H1 (cell line): ENCODE data around the gene CLP1. TPM values are rescaled to one million over a fixed set of nuclear protein-coding genes. Genes with fewer than 3 reads are reported as not detected.

Experiments used
- CBX5 ChIP-seq: fragments of 300-800, 300-1000 bp; sonication (generic); IDR thresholded peaks from 2 replicates; pipeline ENCODE4 v1.7.1; 2016; ENCODE audit warnings: antibody characterized with exemption, low read length, low read depth
- CREB1 ChIP-seq: IDR thresholded peaks from 2 replicates; pipeline ENCODE4 v1.6.1; 2012; ENCODE audit warnings: inconsistent platforms
- E2F6 ChIP-seq: IDR thresholded peaks from 2 replicates; pipeline ENCODE4 v1.6.1; 2012; ENCODE audit warnings: inconsistent platforms
- JUN ChIP-seq: IDR thresholded peaks from 2 replicates; pipeline ENCODE4 v1.6.1; 2011; ENCODE audit warnings: low read depth, mild to moderate bottlenecking, improper control_type of control experiment, low read length
- JUND ChIP-seq: IDR thresholded peaks from 2 replicates; pipeline ENCODE4 v1.6.1; 2011; ENCODE audit warnings: mild to moderate bottlenecking, improper control_type of control experiment, low read length
- KDM4A ChIP-seq: IDR thresholded peaks from one replicate; pipeline ENCODE4 v1.7.1; 2012; ENCODE audit warnings: low read depth, mild to moderate bottlenecking, moderate library complexity, low read length, inconsistent platforms; ENCODE audit not compliant: severe bottlenecking
- NANOG ChIP-seq: IDR thresholded peaks from 2 replicates; pipeline ENCODE4 v1.6.1; 2011; ENCODE audit warnings: low read length, low read depth, mild to moderate bottlenecking, inconsistent platforms; ENCODE audit not compliant: insufficient read depth, poor library complexity, severe bottlenecking
- NRF1 ChIP-seq: IDR thresholded peaks from 2 replicates; pipeline ENCODE4 v1.6.1; 2011; ENCODE audit warnings: mild to moderate bottlenecking, low read depth, low read length, improper control_type of control experiment
- POLR2AphosphoS5 ChIP-seq: IDR thresholded peaks from 2 replicates; pipeline ENCODE4 v1.6.1; 2011; ENCODE audit warnings: low read depth, low read length
- POU5F1 ChIP-seq: IDR thresholded peaks from 2 replicates; pipeline ENCODE4 v1.6.1; 2011; ENCODE audit warnings: low read depth, mild to moderate bottlenecking, low read length, moderate library complexity
- RAD21 ChIP-seq, 2 experiments: IDR thresholded peaks in 1 of 2; conservative IDR thresholded peaks in 1 of 2; 2 replicates each; pipeline ENCODE4 v1.6.1; 2011; ENCODE audit warnings: low read depth in 2 of 2, low read length in 2 of 2, improper control_type of control experiment in 1 of 2, inconsistent platforms in 1 of 2, mild to moderate bottlenecking in 1 of 2, moderate library complexity in 1 of 2
- RFX5 ChIP-seq: IDR thresholded peaks from 2 replicates; pipeline ENCODE4 v1.6.1; 2011; ENCODE audit warnings: low read depth, low read length, improper control_type of control experiment, borderline replicate concordance
- RXRA ChIP-seq: IDR thresholded peaks from 2 replicates; pipeline ENCODE4 v1.6.1; 2011; ENCODE audit warnings: low read depth, mild to moderate bottlenecking, low read length, moderate library complexity; ENCODE audit not compliant: insufficient read depth
- SIX5 ChIP-seq: IDR thresholded peaks from 2 replicates; pipeline ENCODE4 v1.6.1; 2011; ENCODE audit warnings: mild to moderate bottlenecking, low read depth, low read length
- SP1 ChIP-seq: IDR thresholded peaks from 2 replicates; pipeline ENCODE4 v1.6.1; 2011; ENCODE audit warnings: low read depth, low read length
- SP2 ChIP-seq: IDR thresholded peaks from 2 replicates; pipeline ENCODE4 v1.6.1; 2012; ENCODE audit warnings: mild to moderate bottlenecking, low read length, inconsistent platforms
- SP4 ChIP-seq: IDR thresholded peaks from 2 replicates; pipeline ENCODE4 v1.6.1; 2012; ENCODE audit warnings: low read length, inconsistent platforms
- TAF1 ChIP-seq: IDR thresholded peaks from 2 replicates; pipeline ENCODE4 v1.6.1; 2011; ENCODE audit warnings: mild to moderate bottlenecking, low read depth, low read length
- TBP ChIP-seq: IDR thresholded peaks from 2 replicates; pipeline ENCODE4 v1.6.1; 2011; ENCODE audit warnings: low read depth, low read length, improper control_type of control experiment
- TCF12 ChIP-seq: IDR thresholded peaks from 2 replicates; pipeline ENCODE4 v1.6.1; 2011; ENCODE audit warnings: low read depth, mild to moderate bottlenecking, low read length
- polyA plus RNA-seq, 7 experiments: library from polyadenylated mRNA; depleted of rRNA in 3 of 7; stranded (reverse) in 5 of 7; unstranded in 2 of 7; fragments of >200 nt in 5 of 7; fragments of 200-250 nt in 2 of 7; gene quantifications; 1 replicate in 5 of 7; 2 replicates in 1 of 7; 4 replicates in 1 of 7; pipeline versions ENCODE4 v1.2.1 to v1.2.3, GENCODE V29; 2011 to 2013; ENCODE audit warnings: missing spikeins in 2 of 7, mixed read lengths in 2 of 7
- total RNA-seq: library from RNA; stranded (reverse); fragmentation: NEBNext Ultra II Directional; extraction: Animal tissue kit (Norgen Biotek cat#: 25700); gene quantifications from 2 replicates; pipeline ENCODE4 v1.2.1, GENCODE V29; 2021
- TF ChIP-seq, protein P1 (sequence below), 3 experiments: IDR thresholded peaks; 1 replicate in 2 of 3; 2 replicates in 1 of 3; pipeline versions ENCODE4 v1.5.1 to v1.6.1; 2011; ENCODE audit warnings: low read length in 3 of 3, mild to moderate bottlenecking in 3 of 3, inconsistent platforms in 2 of 3, low read depth in 1 of 3, moderate library complexity in 1 of 3; ENCODE audit not compliant: insufficient read depth in 1 of 3; ENCODE audit errors: control extremely low read depth in 1 of 3
- TF ChIP-seq, protein P2 (sequence below): IDR thresholded peaks from 2 replicates; pipeline ENCODE4 v1.6.1; 2011; ENCODE audit warnings: low read length, improper control_type of control experiment

CLP1 gene
- total and polyA plus RNA-seq, 2 of the 8 experiments (the other 6 are each of a cell fraction or from before 2014, with no cell fraction given): 29.4 to 29.9 TPM

DNA sequence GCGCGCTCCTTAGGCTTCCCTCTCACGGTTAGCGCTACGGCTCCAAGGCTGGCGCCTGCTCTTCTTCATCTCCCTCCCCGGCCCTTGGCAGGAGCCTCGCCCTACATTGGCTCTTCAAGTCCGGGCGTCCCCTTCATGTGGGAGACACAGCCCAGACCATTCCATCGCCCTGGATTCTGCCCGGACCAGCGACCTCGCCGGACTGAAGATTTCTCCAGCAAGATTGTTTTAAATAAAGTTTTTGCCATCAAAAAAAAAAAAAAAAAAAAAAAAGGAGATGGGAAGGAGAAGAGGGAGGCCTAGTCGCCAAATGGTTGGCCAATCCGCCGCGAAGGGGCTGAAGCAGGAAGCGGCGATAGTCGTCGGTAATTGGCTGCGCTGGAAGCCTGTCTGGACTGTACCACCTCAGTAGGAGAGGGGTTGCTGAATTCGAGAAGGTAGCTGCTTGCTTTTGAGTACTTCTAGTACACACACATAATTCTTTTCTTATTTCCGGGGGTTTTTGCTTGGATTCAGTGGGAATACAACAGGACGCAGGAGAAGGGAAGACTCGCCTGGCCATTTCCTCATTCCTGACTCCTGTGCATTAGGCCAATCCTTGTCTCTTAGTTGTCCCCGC lies 9.7 kb downstream of the CLP1 start (continued):
- TF ChIP-seq TCF12: no peak
- no peak for TF ChIP-seq NRF1
- TF ChIP-seq TBP: peak; percentile 53
- no peak for TF ChIP-seq NANOG
- TF ChIP-seq, protein P1, sequence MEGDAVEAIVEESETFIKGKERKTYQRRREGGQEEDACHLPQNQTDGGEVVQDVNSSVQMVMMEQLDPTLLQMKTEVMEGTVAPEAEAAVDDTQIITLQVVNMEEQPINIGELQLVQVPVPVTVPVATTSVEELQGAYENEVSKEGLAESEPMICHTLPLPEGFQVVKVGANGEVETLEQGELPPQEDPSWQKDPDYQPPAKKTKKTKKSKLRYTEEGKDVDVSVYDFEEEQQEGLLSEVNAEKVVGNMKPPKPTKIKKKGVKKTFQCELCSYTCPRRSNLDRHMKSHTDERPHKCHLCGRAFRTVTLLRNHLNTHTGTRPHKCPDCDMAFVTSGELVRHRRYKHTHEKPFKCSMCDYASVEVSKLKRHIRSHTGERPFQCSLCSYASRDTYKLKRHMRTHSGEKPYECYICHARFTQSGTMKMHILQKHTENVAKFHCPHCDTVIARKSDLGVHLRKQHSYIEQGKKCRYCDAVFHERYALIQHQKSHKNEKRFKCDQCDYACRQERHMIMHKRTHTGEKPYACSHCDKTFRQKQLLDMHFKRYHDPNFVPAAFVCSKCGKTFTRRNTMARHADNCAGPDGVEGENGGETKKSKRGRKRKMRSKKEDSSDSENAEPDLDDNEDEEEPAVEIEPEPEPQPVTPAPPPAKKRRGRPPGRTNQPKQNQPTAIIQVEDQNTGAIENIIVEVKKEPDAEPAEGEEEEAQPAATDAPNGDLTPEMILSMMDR (IDR thresholded peaks at IDR 0.05; ENCODE audit: control extremely low read depth in 1 of 3, insufficient read depth in 1 of 3, low read depth in 1 of 3, low read length in 3 of 3): no peak
- TF ChIP-seq JUN: no peak
- no peak for TF ChIP-seq CBX5
- peak; percentile 34 for TF ChIP-seq SIX5
- no peak for TF ChIP-seq RFX5
- peak; percentile 77 for TF ChIP-seq TAF1
- no peak for TF ChIP-seq E2F6
- no peak for TF ChIP-seq RAD21 (IDR thresholded peaks at IDR 0.05 in 1 of 2, conservative IDR thresholded peaks at IDR 0.05 in 1 of 2; ENCODE audit: low read depth in 2 of 2, low read length in 2 of 2)
- TF ChIP-seq SP1: peak; percentile 96
- no peak; the same call in 1 of the 2 replicates for TF ChIP-seq POLR2AphosphoS5
- TF ChIP-seq KDM4A: peak; percentile 51
- TF ChIP-seq SP2: peak; percentile 71
- TF ChIP-seq, protein P2, sequence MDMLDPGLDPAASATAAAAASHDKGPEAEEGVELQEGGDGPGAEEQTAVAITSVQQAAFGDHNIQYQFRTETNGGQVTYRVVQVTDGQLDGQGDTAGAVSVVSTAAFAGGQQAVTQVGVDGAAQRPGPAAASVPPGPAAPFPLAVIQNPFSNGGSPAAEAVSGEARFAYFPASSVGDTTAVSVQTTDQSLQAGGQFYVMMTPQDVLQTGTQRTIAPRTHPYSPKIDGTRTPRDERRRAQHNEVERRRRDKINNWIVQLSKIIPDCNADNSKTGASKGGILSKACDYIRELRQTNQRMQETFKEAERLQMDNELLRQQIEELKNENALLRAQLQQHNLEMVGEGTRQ: no peak
- TF ChIP-seq RXRA: no peak
- TF ChIP-seq JUND: peak; percentile 95
- TF ChIP-seq CREB1: no peak
- TF ChIP-seq POU5F1: no peak
- peak; percentile 60; the same call in 1 of the 2 replicates for TF ChIP-seq SP4
